Measurements from ENCODE around the gene UFSP1. TPM values are rescaled to one million over a fixed set of nuclear protein-coding genes. Genes with fewer than 3 reads are reported as not detected.

Gene UFSP1
- total RNA-seq, 1 donor from 2014 or later: 5.7 TPM

DNA sequence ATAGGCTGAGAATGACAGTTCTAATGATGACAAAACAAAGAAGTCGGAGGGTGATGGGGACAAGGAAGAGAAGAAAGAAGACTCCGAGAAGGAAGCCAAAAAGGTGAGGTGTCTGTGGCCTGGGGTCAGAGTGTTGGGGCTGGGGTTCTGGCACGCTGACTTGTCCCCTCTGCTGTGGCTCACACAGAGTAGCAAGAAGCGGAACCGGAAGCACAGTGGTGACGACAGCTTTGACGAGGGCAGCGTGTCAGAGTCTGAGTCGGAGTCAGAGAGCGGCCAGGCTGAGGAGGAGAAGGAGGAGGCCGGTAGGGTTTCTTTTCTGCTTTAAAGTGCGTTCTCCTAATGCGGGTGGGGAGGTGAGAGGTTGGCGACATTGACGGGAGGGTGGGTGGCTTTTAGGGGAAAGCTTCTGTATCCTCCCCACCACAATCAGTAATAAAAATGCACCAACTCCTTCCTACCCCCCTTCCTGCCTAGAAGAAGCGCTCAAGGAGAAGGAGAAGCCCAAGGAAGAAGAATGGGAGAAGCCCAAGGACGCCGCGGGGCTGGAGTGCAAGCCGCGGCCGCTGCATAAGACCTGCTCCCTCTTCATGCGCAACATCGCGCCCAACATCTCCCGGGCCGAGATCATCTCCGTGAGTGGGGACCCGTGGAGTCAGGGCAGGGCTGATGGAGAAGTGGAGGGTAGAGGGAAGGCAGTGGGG lies 4.6 kb downstream of the UFSP1 start:
- no peak overlapping the region for H3K4me3 ChIP-seq (ENCODE audit: low read length in 3 of 3)
- H3K4me1 ChIP-seq (ENCODE audit: control insufficient read depth in 3 of 3, insufficient read depth in 3 of 3, low read length in 3 of 3): peaks cover 17 to 39% (median 25%) of the 10 kb centered on the region in 3 donors
- no peaks in the 10 kb centered on the region for H3K27me3 ChIP-seq (ENCODE audit: control insufficient read depth in 3 of 3, insufficient read depth in 3 of 3, low read length in 3 of 3)
- H3K9me3 ChIP-seq (ENCODE audit: control insufficient read depth in 3 of 3, low read length in 3 of 3): no peaks in the 10 kb centered on the region
- H3K36me3 ChIP-seq (ENCODE audit: control insufficient read depth in 3 of 3, insufficient read depth in 3 of 3, low read length in 3 of 3): peaks cover 69 to 78% (median 74%) of the 10 kb centered on the region in 3 donors
- no peak overlapping the region for H3K27ac ChIP-seq (ENCODE audit: low read depth, low read length)
- H3K9ac ChIP-seq (ENCODE audit: low read depth in 1 of 3, low read length in 3 of 3): no peak overlapping the region

DNA sequence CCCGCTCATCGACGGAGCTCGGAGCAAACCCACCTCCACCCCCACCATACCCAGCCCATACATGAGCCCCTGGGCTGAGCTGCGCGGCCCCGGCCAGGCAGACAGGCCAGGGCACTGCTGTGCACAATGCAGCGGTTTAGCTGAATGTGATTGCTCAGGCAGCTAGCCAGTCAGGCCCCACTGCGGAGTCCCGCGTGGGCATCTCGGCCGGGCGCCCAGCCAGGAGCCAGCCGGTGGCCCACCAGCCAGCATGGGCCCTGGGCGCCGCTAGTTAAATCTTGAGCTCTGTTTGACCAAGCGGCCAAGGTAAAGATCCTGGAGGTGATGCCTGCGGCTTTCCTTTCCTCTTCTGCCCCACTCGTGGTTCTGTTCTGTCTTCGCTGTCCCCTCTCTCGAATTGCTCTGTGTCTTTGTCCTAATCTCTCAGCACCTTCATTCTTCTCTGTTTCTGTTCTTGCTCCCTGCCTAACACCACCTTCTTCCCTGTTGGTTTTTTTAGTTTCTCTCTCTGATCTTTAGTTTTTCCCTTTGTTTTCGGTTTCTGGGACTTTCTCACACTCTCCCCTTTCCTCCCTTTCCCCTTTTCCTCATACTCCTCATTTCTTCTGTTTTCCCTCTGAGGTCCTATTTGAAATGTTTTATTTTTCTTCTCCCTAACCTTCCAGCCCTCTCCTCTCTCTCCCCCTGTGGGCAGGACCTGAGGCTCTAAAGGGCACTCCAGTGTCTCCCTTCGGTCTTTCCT lies 6.6 kb downstream of the UFSP1 start:
- no peak overlapping the region for H3K27ac ChIP-seq (ENCODE audit: low read depth, low read length)
- no peak overlapping the region for H3K4me3 ChIP-seq (ENCODE audit: low read length in 3 of 3)
- H3K9me3 ChIP-seq (ENCODE audit: control insufficient read depth in 3 of 3, low read length in 3 of 3): no peaks in the 10 kb centered on the region
- H3K4me1 ChIP-seq (ENCODE audit: control insufficient read depth in 3 of 3, insufficient read depth in 3 of 3, low read length in 3 of 3): peaks cover 3 to 28% (median 18%) of the 10 kb centered on the region in 3 donors
- no peak overlapping the region for H3K9ac ChIP-seq (ENCODE audit: low read depth in 1 of 3, low read length in 3 of 3)
- no peaks in the 10 kb centered on the region for H3K27me3 ChIP-seq (ENCODE audit: control insufficient read depth in 3 of 3, insufficient read depth in 3 of 3, low read length in 3 of 3)
- H3K36me3 ChIP-seq (ENCODE audit: control insufficient read depth in 3 of 3, insufficient read depth in 3 of 3, low read length in 3 of 3): peaks cover 69 to 79% (median 75%) of the 10 kb centered on the region in 3 donors

DNA sequence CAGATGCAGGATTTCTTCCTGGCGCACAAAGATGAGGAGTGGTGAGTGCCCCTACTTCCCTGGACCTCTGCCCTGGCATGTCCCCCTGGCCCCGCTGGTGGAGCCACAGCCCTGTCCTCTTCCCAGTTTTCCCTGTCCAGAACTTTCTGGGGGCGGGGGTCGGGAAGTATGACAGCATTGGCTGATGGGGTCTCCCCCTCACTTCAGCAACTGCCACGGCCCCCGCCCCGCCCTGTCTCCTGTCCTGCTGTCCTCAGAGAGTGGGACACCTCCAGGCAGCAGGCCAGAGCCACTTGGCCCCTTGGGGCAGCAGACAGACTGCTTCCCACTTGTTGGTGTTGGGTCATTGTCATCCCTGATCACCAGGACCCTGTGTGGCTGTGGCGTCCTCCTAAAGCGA lies 7.3 kb downstream of the UFSP1 start:
- peaks cover 0 to 24% (median 18%) of the 10 kb centered on the region in 3 donors for H3K4me1 ChIP-seq (ENCODE audit: control insufficient read depth in 3 of 3, insufficient read depth in 3 of 3, low read length in 3 of 3)
- H3K27me3 ChIP-seq (ENCODE audit: control insufficient read depth in 3 of 3, insufficient read depth in 3 of 3, low read length in 3 of 3): no peaks in the 10 kb centered on the region
- H3K27ac ChIP-seq (ENCODE audit: low read depth, low read length): no peak overlapping the region
- no peaks in the 10 kb centered on the region for H3K9me3 ChIP-seq (ENCODE audit: control insufficient read depth in 3 of 3, low read length in 3 of 3)
- no peak overlapping the region for H3K4me3 ChIP-seq (ENCODE audit: low read length in 3 of 3)
- H3K9ac ChIP-seq (ENCODE audit: low read depth in 1 of 3, low read length in 3 of 3): no peak overlapping the region
- H3K36me3 ChIP-seq (ENCODE audit: control insufficient read depth in 3 of 3, insufficient read depth in 3 of 3, low read length in 3 of 3): peaks cover 65 to 73% (median 71%) of the 10 kb centered on the region in 3 donors

DNA sequence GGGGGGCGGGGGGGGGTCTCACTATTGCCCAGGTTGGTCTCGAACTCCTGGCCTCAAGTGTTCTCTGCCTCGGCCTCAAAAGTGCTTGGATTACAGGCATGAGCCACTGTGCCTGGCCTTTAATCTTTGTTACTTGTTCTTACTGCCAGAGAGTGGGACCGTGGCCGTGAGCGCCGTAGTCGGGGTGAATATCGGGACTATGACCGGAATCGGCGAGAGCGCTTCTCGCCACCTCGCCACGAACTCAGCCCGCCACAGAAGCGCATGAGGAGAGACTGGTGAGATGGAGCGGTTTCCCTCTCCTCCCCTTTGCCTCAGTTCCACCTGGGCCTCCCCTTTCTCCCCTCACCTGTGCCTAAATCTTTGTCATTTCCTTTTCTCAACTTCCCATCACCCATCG lies 8.4 kb downstream of the UFSP1 start:
- Histone ChIP-seq H3K9me3 (ENCODE audit: control insufficient read depth in 3 of 3, low read length in 3 of 3) (no peaks in the 10 kb centered on the region), H3K27ac (ENCODE audit: low read depth, low read length) (no peak overlapping the region), H3K9ac (ENCODE audit: low read depth in 1 of 3, low read length in 3 of 3) (no peak overlapping the region), H3K36me3 (ENCODE audit: control insufficient read depth in 3 of 3, insufficient read depth in 3 of 3, low read length in 3 of 3) (peaks cover 59 to 64% (median 63%) of the 10 kb centered on the region in 3 donors), H3K4me1 (ENCODE audit: control insufficient read depth in 3 of 3, insufficient read depth in 3 of 3, low read length in 3 of 3) (peaks cover 9 to 26% (median 25%) of the 10 kb centered on the region in 3 donors), H3K27me3 (ENCODE audit: control insufficient read depth in 3 of 3, insufficient read depth in 3 of 3, low read length in 3 of 3) (no peaks in the 10 kb centered on the region), H3K4me3 (ENCODE audit: low read length in 3 of 3) (no peak overlapping the region)

DNA sequence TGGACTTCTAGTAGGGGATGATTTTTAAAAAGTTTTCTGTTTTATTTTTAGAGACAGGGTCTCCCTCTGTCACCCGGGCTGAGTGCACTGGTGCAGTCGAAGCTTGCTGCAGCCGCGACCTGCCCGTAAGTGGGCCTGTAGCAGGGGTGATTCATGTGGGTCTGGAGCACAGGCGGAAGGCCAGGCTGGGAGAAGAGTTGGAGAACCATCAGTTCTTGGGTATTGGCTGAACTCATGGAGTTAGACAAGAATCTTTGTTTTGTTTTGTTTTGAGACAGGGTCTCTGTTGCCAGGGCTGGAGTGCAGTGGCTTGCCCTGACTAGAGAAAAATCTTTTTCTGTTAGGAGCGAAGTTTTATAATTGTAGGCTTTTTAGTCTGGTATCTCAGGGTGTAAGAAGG lies 8.9 kb downstream of the UFSP1 start:
- peaks cover 14 to 31% (median 28%) of the 10 kb centered on the region in 3 donors for H3K4me1 ChIP-seq (ENCODE audit: control insufficient read depth in 3 of 3, insufficient read depth in 3 of 3, low read length in 3 of 3)
- H3K4me3 ChIP-seq (ENCODE audit: low read length in 3 of 3): no peak overlapping the region
- no peaks in the 10 kb centered on the region for H3K9me3 ChIP-seq (ENCODE audit: control insufficient read depth in 3 of 3, low read length in 3 of 3)
- peaks cover 54 to 60% (median 58%) of the 10 kb centered on the region in 3 donors for H3K36me3 ChIP-seq (ENCODE audit: control insufficient read depth in 3 of 3, insufficient read depth in 3 of 3, low read length in 3 of 3)
- H3K27me3 ChIP-seq (ENCODE audit: control insufficient read depth in 3 of 3, insufficient read depth in 3 of 3, low read length in 3 of 3): no peaks in the 10 kb centered on the region
- H3K9ac ChIP-seq (ENCODE audit: low read depth in 1 of 3, low read length in 3 of 3): no peak overlapping the region
- no peak overlapping the region for H3K27ac ChIP-seq (ENCODE audit: low read depth, low read length)

DNA sequence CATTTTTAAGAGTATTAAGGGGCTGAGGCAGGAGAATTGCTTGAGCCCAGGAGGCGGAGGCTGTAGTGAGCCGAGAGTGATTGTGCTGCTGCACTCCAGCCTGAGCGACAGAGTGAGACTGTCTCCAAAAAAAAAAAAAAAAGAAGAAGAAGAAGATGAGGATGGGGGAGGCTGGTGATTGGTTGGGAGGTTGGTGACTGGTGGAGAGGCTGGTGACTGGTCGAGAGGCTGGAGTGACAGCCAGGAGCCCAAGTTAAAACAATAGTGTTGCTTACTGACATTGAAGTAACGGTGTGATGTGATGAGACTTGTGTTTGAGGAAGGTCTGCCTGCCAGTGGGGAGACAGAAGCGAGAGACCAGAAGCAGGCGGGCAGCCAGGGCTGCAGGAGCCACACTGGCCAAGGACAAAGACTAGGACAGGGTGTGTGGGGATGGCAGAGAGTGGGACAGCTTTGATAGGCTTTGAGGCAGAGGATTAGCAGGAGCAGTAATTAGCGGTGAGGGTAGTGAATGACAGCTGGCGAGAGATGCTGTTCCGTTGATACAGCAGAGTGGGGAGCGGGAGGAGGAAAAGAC lies 9.7 kb downstream of the UFSP1 start:
- H3K36me3 ChIP-seq (ENCODE audit: control insufficient read depth in 3 of 3, insufficient read depth in 3 of 3, low read length in 3 of 3): peaks cover 45 to 51% (median 49%) of the 10 kb centered on the region in 3 donors
- H3K9me3 ChIP-seq (ENCODE audit: control insufficient read depth in 3 of 3, low read length in 3 of 3): no peaks in the 10 kb centered on the region
- H3K27me3 ChIP-seq (ENCODE audit: control insufficient read depth in 3 of 3, insufficient read depth in 3 of 3, low read length in 3 of 3): no peaks in the 10 kb centered on the region
- no peak overlapping the region for H3K9ac ChIP-seq (ENCODE audit: low read depth in 1 of 3, low read length in 3 of 3)
- no peak overlapping the region for H3K27ac ChIP-seq (ENCODE audit: low read depth, low read length)
- H3K4me3 ChIP-seq (ENCODE audit: low read length in 3 of 3): no peak overlapping the region
- peaks cover 16 to 34% (median 31%) of the 10 kb centered on the region in 3 donors for H3K4me1 ChIP-seq (ENCODE audit: control insufficient read depth in 3 of 3, insufficient read depth in 3 of 3, low read length in 3 of 3)

DNA sequence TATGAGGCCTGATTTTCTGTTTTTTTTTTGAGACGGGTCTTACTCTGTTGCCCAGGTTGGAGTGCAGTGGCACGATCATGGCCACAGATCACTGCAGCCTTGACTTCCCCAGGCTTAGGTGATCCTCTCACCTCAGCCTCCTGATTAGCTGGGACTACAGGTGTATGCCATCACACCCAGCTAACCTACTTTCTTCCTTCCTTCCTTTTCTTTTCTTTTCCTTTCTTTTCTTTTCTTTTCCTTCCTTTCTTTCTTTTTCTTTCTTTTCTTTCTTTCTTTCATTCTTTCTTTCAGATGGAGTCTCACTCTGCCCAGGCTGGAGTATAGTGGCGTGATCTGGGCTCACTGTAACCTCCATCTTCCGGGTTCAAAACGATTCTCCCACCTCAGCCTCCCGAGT lies 10.8 kb downstream of the UFSP1 start:
- H3K27me3 ChIP-seq (ENCODE audit: control insufficient read depth in 3 of 3, insufficient read depth in 3 of 3, low read length in 3 of 3): no peaks in the 10 kb centered on the region
- H3K4me3 ChIP-seq (ENCODE audit: low read length in 3 of 3): no peak overlapping the region
- peaks cover 24 to 42% (median 42%) of the 10 kb centered on the region in 3 donors for H3K4me1 ChIP-seq (ENCODE audit: control insufficient read depth in 3 of 3, insufficient read depth in 3 of 3, low read length in 3 of 3)
- peak overlapping the region; percentile 36 for H3K27ac ChIP-seq (ENCODE audit: low read depth, low read length)
- no peaks in the 10 kb centered on the region for H3K9me3 ChIP-seq (ENCODE audit: control insufficient read depth in 3 of 3, low read length in 3 of 3)
- peak overlapping the region in 2 of 3 donors; percentile 14 to 40 for H3K9ac ChIP-seq (ENCODE audit: low read depth in 1 of 3, low read length in 3 of 3)
- peaks cover 37 to 43% (median 38%) of the 10 kb centered on the region in 3 donors for H3K36me3 ChIP-seq (ENCODE audit: control insufficient read depth in 3 of 3, insufficient read depth in 3 of 3, low read length in 3 of 3)

DNA sequence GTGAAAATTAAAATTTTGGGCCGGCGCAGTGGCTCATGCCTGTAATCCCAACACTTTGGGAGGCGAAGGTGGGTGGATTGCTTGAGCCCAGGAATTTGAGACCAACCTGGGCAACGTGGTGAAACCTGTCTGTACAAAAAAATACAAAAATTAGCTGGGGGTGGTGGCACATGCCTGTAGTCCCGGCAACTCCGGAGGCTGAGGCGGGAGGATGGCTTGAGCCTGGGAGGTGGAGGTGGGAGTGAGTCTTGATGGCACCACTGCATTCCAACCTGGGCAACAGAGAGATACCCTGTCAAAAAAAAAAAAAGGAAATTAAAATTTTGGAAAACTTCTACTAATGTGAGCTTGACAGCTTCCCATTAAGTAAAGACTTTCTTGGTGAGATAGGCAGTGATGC lies 11.5 kb downstream of the UFSP1 start:
- Histone ChIP-seq H3K36me3 (ENCODE audit: control insufficient read depth in 3 of 3, insufficient read depth in 3 of 3, low read length in 3 of 3) (peaks cover 31 to 37% (median 35%) of the 10 kb centered on the region in 3 donors), H3K27me3 (ENCODE audit: control insufficient read depth in 3 of 3, insufficient read depth in 3 of 3, low read length in 3 of 3) (no peaks in the 10 kb centered on the region), H3K4me3 (ENCODE audit: low read length in 3 of 3) (no peak overlapping the region), H3K4me1 (ENCODE audit: control insufficient read depth in 3 of 3, insufficient read depth in 3 of 3, low read length in 3 of 3) (peaks cover 24 to 43% (median 42%) of the 10 kb centered on the region in 3 donors), H3K9me3 (ENCODE audit: control insufficient read depth in 3 of 3, low read length in 3 of 3) (no peaks in the 10 kb centered on the region), H3K27ac (ENCODE audit: low read depth, low read length) (no peak overlapping the region), H3K9ac (ENCODE audit: low read depth in 1 of 3, low read length in 3 of 3) (peak overlapping the region in 1 of 3 donors; percentile 14)

DNA sequence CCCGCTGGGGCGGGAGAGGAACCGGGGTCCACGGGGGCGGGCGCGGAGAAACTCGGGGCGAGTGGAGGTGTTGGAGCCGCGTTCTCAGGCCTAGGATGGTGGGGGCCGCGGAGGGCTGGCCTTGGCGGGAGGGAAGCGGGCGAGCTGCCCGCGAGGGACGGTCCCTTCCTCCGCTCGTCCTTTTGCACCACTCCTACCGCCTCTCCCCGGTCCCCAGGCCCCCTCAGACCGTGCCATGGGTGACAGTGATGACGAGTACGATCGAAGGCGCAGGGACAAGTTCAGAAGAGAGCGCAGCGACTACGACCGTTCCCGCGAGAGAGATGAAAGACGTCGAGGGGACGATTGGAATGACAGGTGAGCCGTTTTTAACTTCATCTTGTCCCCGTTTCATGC lies 14.2 kb downstream of the UFSP1 start:
- Histone ChIP-seq H3K27me3 (ENCODE audit: control insufficient read depth in 3 of 3, insufficient read depth in 3 of 3, low read length in 3 of 3) (no peaks in the 10 kb centered on the region), H3K9me3 (ENCODE audit: control insufficient read depth in 3 of 3, low read length in 3 of 3) (no peaks in the 10 kb centered on the region), H3K4me1 (ENCODE audit: control insufficient read depth in 3 of 3, insufficient read depth in 3 of 3, low read length in 3 of 3) (peaks cover 24 to 43% (median 42%) of the 10 kb centered on the region in 3 donors), H3K27ac (ENCODE audit: low read depth, low read length) (peak overlapping the region; percentile 92), H3K9ac (ENCODE audit: low read depth in 1 of 3, low read length in 3 of 3) (peak overlapping the region; percentile 88 to 96 (median 89)), H3K36me3 (ENCODE audit: control insufficient read depth in 3 of 3, insufficient read depth in 3 of 3, low read length in 3 of 3) (peaks cover 24 to 28% (median 26%) of the 10 kb centered on the region in 3 donors), H3K4me3 (ENCODE audit: low read length in 3 of 3) (peak overlapping the region; percentile 92 to 97 (median 94))

All from skeletal muscle tissue (tissue), 4 donors.